Breast epithelium (tissue), 4 donors: ENCODE data around the gene LEKR1. TPM values are rescaled to one million over a fixed set of nuclear protein-coding genes. Genes with fewer than 3 reads are reported as not detected.

Source experiments
- DNase-seq, 2 donors: peaks; one replicate each; pipeline ENCODE4 v3.0.0-alpha.2; 2019; ENCODE audit warnings: low spot score in 2 of 2
- H3K27ac ChIP-seq, 2 donors: fragments of 200-600 bp; sonication (generic) in 1 of 2; one replicate each; pipeline ENCODE4 v1.5.1; 2016 to 2019; ENCODE audit warnings: mild to moderate bottlenecking in 1 of 2
- H3K27me3 ChIP-seq, 2 donors: fragments of 200-600 bp; sonication (generic) in 1 of 2; one replicate each; pipeline versions ENCODE4 v1.5.1 to v1.6.0; 2017 to 2019; ENCODE audit warnings: control low read depth in 1 of 2, mild to moderate bottlenecking in 1 of 2
- H3K36me3 ChIP-seq: fragments of 200-600 bp; one replicate; pipeline ENCODE4 v1.5.1; 2019
- H3K4me1 ChIP-seq, 2 donors: fragments of 200-600 bp; sonication (generic); one replicate each; pipeline ENCODE4 v1.5.1; 2016 to 2019; ENCODE audit warnings: control low read depth in 1 of 2
- H3K4me3 ChIP-seq, 3 donors: fragments of 200-600 bp; sonication (generic); 1 replicate in 2 of 3; 2 replicates in 1 of 3; pipeline ENCODE4 v1.5.1; 2016 to 2019; ENCODE audit warnings: mild to moderate bottlenecking in 3 of 3, moderate library complexity in 2 of 3
- H3K9me3 ChIP-seq, 2 donors: fragments of 200-600 bp; sonication (generic) in 1 of 2; one replicate each; pipeline ENCODE4 v1.5.1; 2016 to 2019; ENCODE audit warnings: control low read depth in 1 of 2
- CTCF ChIP-seq, 3 donors: fragments of 450-650 bp; IDR thresholded peaks; one replicate each; pipeline ENCODE4 v1.5.1; 2016 to 2017; ENCODE audit warnings: antibody characterized with exemption in 3 of 3, mild to moderate bottlenecking in 3 of 3, moderate library complexity in 3 of 3
- POLR2A ChIP-seq: fragments of 450-650 bp; IDR thresholded peaks from one replicate; pipeline ENCODE4 v1.6.1; 2016; ENCODE audit warnings: antibody characterized with exemption, mild to moderate bottlenecking, moderate library complexity
- POLR2AphosphoS5 ChIP-seq, 3 donors: sonication (generic); formaldehyde crosslinking; IDR thresholded peaks; one replicate each; pipeline ENCODE4 v1.6.1; 2017; ENCODE audit warnings: antibody characterized with exemption in 3 of 3
- intact Hi-C: fragments of 100-400 bp; cut with DNase I; formaldehyde crosslinking; loops from one replicate; pipeline ENCODE4 v1.15.1; 2023; ENCODE audit warnings: low total_unique reads
- total RNA-seq, 3 donors: library from RNA; depleted of rRNA; stranded (reverse); fragments of >200 nt; gene quantifications; one replicate each; pipeline ENCODE4 v1.1.0, GENCODE V29; 2016

The LEKR1 gene
- total RNA-seq, 3 donors from 2014 or later, result 1.6 to 8.0 (median 2.3) TPM

- intact Hi-C loops, result no loop called here
- no peak overlapping the region for H3K27ac ChIP-seq
- H3K27me3 ChIP-seq, result no peaks in the 10 kb centered on the region
- H3K36me3 ChIP-seq, result no peaks in the 10 kb centered on the region
- TF ChIP-seq POLR2AphosphoS5 (IDR thresholded peaks at IDR 0.05) (no peak), POLR2A (no peak), CTCF (IDR thresholded peaks at IDR 0.05) (no peak)
- H3K4me3 ChIP-seq, result no peak overlapping the region
- no peaks in the 10 kb centered on the region for H3K4me1 ChIP-seq
- H3K9me3 ChIP-seq, result no peaks in the 10 kb centered on the region
- no peak for DNase-seq
Measured at GRCh38 chr3:156782921-156783320, 43.2 kb upstream of the LEKR1 start.

GRCh38 chr3:156787001-156787400 lies 39.2 kb upstream of the LEKR1 start:
- DNase-seq, result no peak
- Histone ChIP-seq H3K27ac (no peak overlapping the region), H3K4me3 (no peak overlapping the region), H3K4me1 (no peaks in the 10 kb centered on the region), H3K9me3 (no peaks in the 10 kb centered on the region), H3K36me3 (no peaks in the 10 kb centered on the region), H3K27me3 (no peaks in the 10 kb centered on the region)
- intact Hi-C loops, result no loop called here
- TF ChIP-seq POLR2A (no peak), POLR2AphosphoS5 (IDR thresholded peaks at IDR 0.05) (no peak), CTCF (IDR thresholded peaks at IDR 0.05) (no peak)

- no peak for DNase-seq
- H3K36me3 ChIP-seq, result no peaks in the 10 kb centered on the region
- TF ChIP-seq CTCF (IDR thresholded peaks at IDR 0.05), result no peak
- TF ChIP-seq POLR2AphosphoS5 (IDR thresholded peaks at IDR 0.05), result no peak
- no peak overlapping the region for H3K27ac ChIP-seq
- H3K9me3 ChIP-seq, result no peaks in the 10 kb centered on the region
- no peaks in the 10 kb centered on the region for H3K27me3 ChIP-seq
- no peak overlapping the region for H3K4me3 ChIP-seq
- H3K4me1 ChIP-seq, result no peaks in the 10 kb centered on the region
- intact Hi-C loops, result no loop called here
Measured at GRCh38 chr3:156787926-156788663, 38.1 kb upstream of the LEKR1 start.

GRCh38 chr3:156788846-156789245 lies 37.3 kb upstream of the LEKR1 start:
- Histone ChIP-seq H3K4me3 (no peak overlapping the region), H3K27ac (no peak overlapping the region), H3K4me1 (no peaks in the 10 kb centered on the region), H3K36me3 (no peaks in the 10 kb centered on the region), H3K9me3 (no peaks in the 10 kb centered on the region), H3K27me3 (no peaks in the 10 kb centered on the region)
- no peak for TF ChIP-seq CTCF (IDR thresholded peaks at IDR 0.05)
- intact Hi-C loops, result no loop called here
- DNase-seq, result no peak

GRCh38 chr3:156790156-156790555 lies 36.0 kb upstream of the LEKR1 start:
- intact Hi-C loops, result no loop called here

More at GRCh38 chr3:156790156-156790555, 36.0 kb upstream of the LEKR1 start:
- Histone ChIP-seq H3K27ac (no peak overlapping the region), H3K4me1 (no peaks in the 10 kb centered on the region), H3K9me3 (no peaks in the 10 kb centered on the region), H3K27me3 (no peaks in the 10 kb centered on the region), H3K4me3 (no peak overlapping the region), H3K36me3 (no peaks in the 10 kb centered on the region)
- TF ChIP-seq POLR2AphosphoS5 (IDR thresholded peaks at IDR 0.05) (no peak), POLR2A (no peak), CTCF (IDR thresholded peaks at IDR 0.05) (no peak)
- no peak for DNase-seq
